CD14-positive monocyte (primary cell): ENCODE measurements around the gene OR12D1. TPM values are rescaled to one million over a fixed set of nuclear protein-coding genes. Genes with fewer than 3 reads are reported as not detected.

Experiments
- DNase-seq, 3 donors: peaks; one replicate each; pipeline ENCODE4 v3.0.0-alpha.2; 2011 to 2022
- H2AFZ ChIP-seq: 2 replicates; pipeline ENCODE4 v1.6.0; 2012; ENCODE audit warnings: mild to moderate bottlenecking, low read depth, low read length, inconsistent platforms; ENCODE audit not compliant: insufficient read depth, poor library complexity, severe bottlenecking
- H3K27ac ChIP-seq, 2 donors: 1 replicate in 1 of 2; 2 replicates in 1 of 2; pipeline ENCODE4 v1.5.1; 2012 to 2013; ENCODE audit warnings: low read length in 2 of 2, control low read depth in 1 of 2, inconsistent platforms in 1 of 2, low read depth in 1 of 2, mild to moderate bottlenecking in 1 of 2
- H3K27me3 ChIP-seq, 2 donors: one replicate each; pipeline versions ENCODE4 v1.6.0 to v1.6.1; 2011 to 2013; ENCODE audit warnings: low read length in 2 of 2; ENCODE audit not compliant: control insufficient read depth in 2 of 2, insufficient read depth in 2 of 2
- H3K36me3 ChIP-seq, 2 donors: replicated peaks in 1 of 2; 1 replicate in 1 of 2; 2 replicates in 1 of 2; pipeline versions ENCODE4 v1.5.1 to v1.6.1; 2012 to 2013; ENCODE audit warnings: low read length in 2 of 2, control low read depth in 1 of 2, inconsistent platforms in 1 of 2, mild to moderate bottlenecking in 1 of 2; ENCODE audit not compliant: insufficient read depth in 2 of 2, control insufficient read depth in 1 of 2
- H3K4me1 ChIP-seq, 2 donors: 1 replicate in 1 of 2; 2 replicates in 1 of 2; pipeline versions ENCODE4 v1.5.1 to v1.6.1; 2012 to 2013; ENCODE audit warnings: low read length in 2 of 2, control low read depth in 1 of 2, inconsistent platforms in 1 of 2, mild to moderate bottlenecking in 1 of 2, moderate library complexity in 1 of 2; ENCODE audit not compliant: insufficient read depth in 2 of 2, control insufficient read depth in 1 of 2
- H3K4me2 ChIP-seq: replicated peaks from 2 replicates; pipeline ENCODE3; 2012; ENCODE audit warnings: low read length, moderate library complexity, mild to moderate bottlenecking; ENCODE audit not compliant: poor library complexity, severe bottlenecking; ENCODE audit errors: extremely low read depth
- H3K4me3 ChIP-seq, 3 experiments: fragments of 200-600 bp in 1 of 3; sonication (generic) in 1 of 3; replicated peaks in 1 of 3; 1 replicate in 2 of 3; 2 replicates in 1 of 3; pipeline ENCODE4 v1.5.1; 2011 to 2013; ENCODE audit warnings: low read length in 3 of 3, mild to moderate bottlenecking in 3 of 3, control low read depth in 2 of 3, low read depth in 2 of 3, inconsistent platforms in 1 of 3, moderate library complexity in 1 of 3
- H3K79me2 ChIP-seq: 2 replicates; pipeline ENCODE4 v1.6.0; 2012; ENCODE audit warnings: mild to moderate bottlenecking, control low read depth, inconsistent platforms, low read length, moderate library complexity; ENCODE audit not compliant: insufficient read depth
- H3K9ac ChIP-seq: 2 replicates; pipeline ENCODE4 v1.6.0; 2017; ENCODE audit warnings: low read length, mild to moderate bottlenecking; ENCODE audit not compliant: insufficient read depth, poor library complexity, severe bottlenecking
- H3K9me3 ChIP-seq, 2 donors: replicated peaks in 1 of 2; 1 replicate in 1 of 2; 2 replicates in 1 of 2; pipeline versions ENCODE4 v1.5.1 to v1.6.1; 2012 to 2013; ENCODE audit warnings: low read length in 2 of 2, control low read depth in 1 of 2; ENCODE audit not compliant: control insufficient read depth in 1 of 2, insufficient read depth in 1 of 2
- H4K20me1 ChIP-seq: 2 replicates; pipeline ENCODE4 v1.6.0; 2012; ENCODE audit warnings: mild to moderate bottlenecking, low read length, control low read depth, moderate library complexity; ENCODE audit not compliant: insufficient read depth
- H3K27ac Mint-ChIP-seq, 7 donors: one replicate each; pipeline ENCODE4 v1.8.0; 2020; ENCODE audit warnings: mild to moderate bottlenecking in 7 of 7, mixed read lengths in 7 of 7, moderate library complexity in 6 of 7, inconsistent platforms in 2 of 7
- H3K27me3 Mint-ChIP-seq, 3 donors: one replicate each; pipeline ENCODE4 v1.8.0; 2021 to 2022; ENCODE audit warnings: low read depth in 3 of 3, mild to moderate bottlenecking in 3 of 3, mixed read lengths in 3 of 3, moderate library complexity in 3 of 3, inconsistent platforms in 1 of 3
- H3K36me3 Mint-ChIP-seq, 2 donors: one replicate each; pipeline ENCODE4 v1.8.0; 2020; ENCODE audit warnings: mixed read lengths in 2 of 2, inconsistent platforms in 1 of 2, mild to moderate bottlenecking in 1 of 2
- H3K4me1 Mint-ChIP-seq: one replicate; pipeline ENCODE4 v1.8.0; 2020; ENCODE audit warnings: mild to moderate bottlenecking, mixed read lengths
- H3K4me3 Mint-ChIP-seq, 2 donors: one replicate each; pipeline ENCODE4 v1.8.0; 2020; ENCODE audit warnings: mild to moderate bottlenecking in 2 of 2, mixed read lengths in 2 of 2, moderate library complexity in 1 of 2
- H3K9me3 Mint-ChIP-seq, 7 donors: one replicate each; pipeline ENCODE4 v1.8.0; 2020 to 2022; ENCODE audit warnings: mixed read lengths in 7 of 7, mild to moderate bottlenecking in 6 of 7, moderate library complexity in 6 of 7, inconsistent platforms in 2 of 7
- WGBS: methylation state at CpG from one replicate; pipeline ENCODE4 v1.1.5; 2013; ENCODE audit warnings: missing lambda C conversion rate; ENCODE audit not compliant: insufficient coverage; 5-methylcytosine and 5-hydroxymethylcytosine counted together
- intact Hi-C, 2 donors: fragments of 100-400 bp; cut with micrococcal nuclease; formaldehyde crosslinking; loops; one replicate each; pipeline versions ENCODE4 v1.15.0 to v1.15.1; 2023
- polyA plus RNA-seq, 3 donors: library from polyadenylated mRNA; depleted of rRNA in 1 of 3; unstranded in 2 of 3; stranded (reverse) in 1 of 3; fragments of 300-500 nt in 2 of 3; fragments of >200 nt in 1 of 3; fragmentation: Illumina TruSeq in 2 of 3; gene quantifications; 1 replicate in 2 of 3; 2 replicates in 1 of 3; pipeline ENCODE4 v1.2.3, GENCODE V29; 2012 to 2021
- TF ChIP-seq, protein P1 (sequence below): fragments of 200-600 bp; IDR thresholded peaks from one replicate; pipeline ENCODE4 v1.8.0; 2022; ENCODE audit warnings: antibody characterized with exemption, mild to moderate bottlenecking

OR12D1 gene
- polyA plus RNA-seq, 3 donors, result not detected

DNA sequence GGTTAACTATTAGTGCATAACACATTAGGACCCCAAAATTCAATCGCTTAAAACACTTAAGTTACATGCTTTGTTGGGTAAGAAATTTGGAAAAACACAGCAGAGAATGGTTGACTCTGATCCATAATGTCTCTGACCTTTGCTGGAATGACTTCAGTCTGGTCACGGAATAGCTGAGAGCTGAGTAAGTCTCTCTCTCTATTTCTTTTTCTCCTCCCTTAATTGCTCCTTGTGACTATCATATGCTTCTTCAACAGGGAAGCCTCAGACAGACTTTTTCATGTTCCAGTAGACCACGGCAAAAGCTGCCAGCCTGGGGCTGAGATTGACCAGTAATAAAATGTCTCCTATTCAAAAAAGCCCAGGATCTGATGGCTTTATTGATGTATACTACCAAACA is 4.8 kb downstream of the OR12D1 start:
- H3K27me3 Mint-ChIP-seq, result peaks cover 3 to 6% (median 4%) of the 10 kb centered on the region in 3 donors
- H3K4me3 Mint-ChIP-seq, result no peak overlapping the region
- Histone ChIP-seq H3K79me2 (no peaks in the 10 kb centered on the region), H3K4me2 (no peak overlapping the region), H3K4me3 (no peak overlapping the region), H3K4me1 (no peaks in the 10 kb centered on the region), H2AFZ (no peak overlapping the region), H3K36me3 (no peaks in the 10 kb centered on the region), H4K20me1 (no peaks in the 10 kb centered on the region), H3K27me3 (no peaks in the 10 kb centered on the region), H3K27ac (no peak overlapping the region), H3K9me3 (no peaks in the 10 kb centered on the region), H3K9ac (no peak overlapping the region)
- no peaks in the 10 kb centered on the region for H3K4me1 Mint-ChIP-seq
- no peak overlapping the region for H3K27ac Mint-ChIP-seq
- intact Hi-C loops, result no loop called here
- TF ChIP-seq, protein P1, sequence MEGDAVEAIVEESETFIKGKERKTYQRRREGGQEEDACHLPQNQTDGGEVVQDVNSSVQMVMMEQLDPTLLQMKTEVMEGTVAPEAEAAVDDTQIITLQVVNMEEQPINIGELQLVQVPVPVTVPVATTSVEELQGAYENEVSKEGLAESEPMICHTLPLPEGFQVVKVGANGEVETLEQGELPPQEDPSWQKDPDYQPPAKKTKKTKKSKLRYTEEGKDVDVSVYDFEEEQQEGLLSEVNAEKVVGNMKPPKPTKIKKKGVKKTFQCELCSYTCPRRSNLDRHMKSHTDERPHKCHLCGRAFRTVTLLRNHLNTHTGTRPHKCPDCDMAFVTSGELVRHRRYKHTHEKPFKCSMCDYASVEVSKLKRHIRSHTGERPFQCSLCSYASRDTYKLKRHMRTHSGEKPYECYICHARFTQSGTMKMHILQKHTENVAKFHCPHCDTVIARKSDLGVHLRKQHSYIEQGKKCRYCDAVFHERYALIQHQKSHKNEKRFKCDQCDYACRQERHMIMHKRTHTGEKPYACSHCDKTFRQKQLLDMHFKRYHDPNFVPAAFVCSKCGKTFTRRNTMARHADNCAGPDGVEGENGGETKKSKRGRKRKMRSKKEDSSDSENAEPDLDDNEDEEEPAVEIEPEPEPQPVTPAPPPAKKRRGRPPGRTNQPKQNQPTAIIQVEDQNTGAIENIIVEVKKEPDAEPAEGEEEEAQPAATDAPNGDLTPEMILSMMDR, result no peak
- H3K36me3 Mint-ChIP-seq, result no peaks in the 10 kb centered on the region
- DNase-seq, result no peak
- 100% methylated on average over 1 of the region's 3 CpGs for whole genome bisulfite sequencing
- peaks cover 0 to 3% (median 0%) of the 10 kb centered on the region in 7 donors for H3K9me3 Mint-ChIP-seq

DNA sequence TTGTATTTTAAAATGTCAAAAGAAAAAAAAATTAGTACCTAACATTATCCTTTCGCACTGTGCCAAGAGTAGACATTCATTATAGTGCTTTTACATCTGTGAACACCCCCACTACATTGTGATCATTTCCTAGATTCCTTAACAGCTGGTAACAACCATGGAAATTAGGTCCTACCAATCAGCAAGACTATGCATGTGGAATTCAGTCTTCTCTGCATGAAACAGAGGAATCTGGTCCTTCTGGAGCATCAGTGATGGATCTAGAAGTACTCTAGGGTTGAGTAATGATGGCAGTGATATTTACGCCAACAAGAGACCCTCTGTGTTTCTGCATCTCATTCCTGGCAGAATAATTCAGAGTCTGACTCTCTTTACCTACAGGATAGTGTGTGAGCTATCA is 9.4 kb downstream of the OR12D1 start:
- no peak overlapping the region for H3K27ac Mint-ChIP-seq
- WGBS, result no CpG with 5 or more reads among the region's 2 CpGs
- no peaks in the 10 kb centered on the region for H3K4me1 Mint-ChIP-seq
- peaks cover 0 to 4% (median 1%) of the 10 kb centered on the region in 7 donors for H3K9me3 Mint-ChIP-seq
- Histone ChIP-seq H3K36me3 (no peaks in the 10 kb centered on the region), H2AFZ (no peak overlapping the region), H3K9ac (no peak overlapping the region), H3K27me3 (no peaks in the 10 kb centered on the region), H3K9me3 (no peaks in the 10 kb centered on the region), H3K4me3 (no peak overlapping the region), H3K79me2 (no peaks in the 10 kb centered on the region), H3K27ac (no peak overlapping the region), H3K4me1 (no peaks in the 10 kb centered on the region), H4K20me1 (no peaks in the 10 kb centered on the region), H3K4me2 (no peak overlapping the region)
- H3K4me3 Mint-ChIP-seq, result no peak overlapping the region
- H3K27me3 Mint-ChIP-seq, result peaks cover 4 to 8% (median 5%) of the 10 kb centered on the region in 3 donors
- intact Hi-C loops, result no loop called here
- TF ChIP-seq, protein P1, result no peak
- no peaks in the 10 kb centered on the region for H3K36me3 Mint-ChIP-seq
- no peak for DNase-seq
